ENCODE data around the gene LGALS3.

LGALS3 gene

DNA sequence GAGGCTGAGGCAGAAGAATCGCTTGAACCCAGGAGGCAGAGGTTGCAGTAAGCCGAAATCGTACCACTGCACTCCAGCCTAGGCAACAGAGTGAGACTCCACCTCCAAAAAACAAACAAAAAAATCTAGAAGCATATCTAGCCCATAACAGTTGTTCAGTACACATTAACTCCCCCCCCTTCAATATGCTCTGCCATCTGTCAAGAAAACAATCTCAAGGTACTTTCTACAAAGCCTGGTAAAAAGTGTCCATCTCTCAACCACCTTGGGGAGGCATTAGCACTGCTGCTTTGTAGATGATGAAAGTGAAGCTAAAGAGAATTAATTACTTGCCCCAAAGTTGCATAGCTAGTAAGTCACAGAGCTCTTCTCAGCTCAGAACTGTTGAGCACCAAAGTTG, 24.9 kb downstream of the LGALS3 start:
- TF ChIP-seq POLR2AphosphoS5 (IDR thresholded peaks at IDR 0.05; ENCODE audit: low read depth, low read length) (no peak), SIN3A (IDR thresholded peaks at IDR 0.05; ENCODE audit: borderline replicate concordance, insufficient read depth, low read length) (no peak), TAF1 (IDR thresholded peaks at IDR 0.05; ENCODE audit: borderline replicate concordance, insufficient read depth, low read length) (no peak), FOXP2 (optimal IDR thresholded peaks at IDR 0.05; ENCODE audit: borderline replicate concordance, extremely low read depth, extremely low read length, insufficient read depth) (no peak)
- TF ChIP-seq, protein P1, sequence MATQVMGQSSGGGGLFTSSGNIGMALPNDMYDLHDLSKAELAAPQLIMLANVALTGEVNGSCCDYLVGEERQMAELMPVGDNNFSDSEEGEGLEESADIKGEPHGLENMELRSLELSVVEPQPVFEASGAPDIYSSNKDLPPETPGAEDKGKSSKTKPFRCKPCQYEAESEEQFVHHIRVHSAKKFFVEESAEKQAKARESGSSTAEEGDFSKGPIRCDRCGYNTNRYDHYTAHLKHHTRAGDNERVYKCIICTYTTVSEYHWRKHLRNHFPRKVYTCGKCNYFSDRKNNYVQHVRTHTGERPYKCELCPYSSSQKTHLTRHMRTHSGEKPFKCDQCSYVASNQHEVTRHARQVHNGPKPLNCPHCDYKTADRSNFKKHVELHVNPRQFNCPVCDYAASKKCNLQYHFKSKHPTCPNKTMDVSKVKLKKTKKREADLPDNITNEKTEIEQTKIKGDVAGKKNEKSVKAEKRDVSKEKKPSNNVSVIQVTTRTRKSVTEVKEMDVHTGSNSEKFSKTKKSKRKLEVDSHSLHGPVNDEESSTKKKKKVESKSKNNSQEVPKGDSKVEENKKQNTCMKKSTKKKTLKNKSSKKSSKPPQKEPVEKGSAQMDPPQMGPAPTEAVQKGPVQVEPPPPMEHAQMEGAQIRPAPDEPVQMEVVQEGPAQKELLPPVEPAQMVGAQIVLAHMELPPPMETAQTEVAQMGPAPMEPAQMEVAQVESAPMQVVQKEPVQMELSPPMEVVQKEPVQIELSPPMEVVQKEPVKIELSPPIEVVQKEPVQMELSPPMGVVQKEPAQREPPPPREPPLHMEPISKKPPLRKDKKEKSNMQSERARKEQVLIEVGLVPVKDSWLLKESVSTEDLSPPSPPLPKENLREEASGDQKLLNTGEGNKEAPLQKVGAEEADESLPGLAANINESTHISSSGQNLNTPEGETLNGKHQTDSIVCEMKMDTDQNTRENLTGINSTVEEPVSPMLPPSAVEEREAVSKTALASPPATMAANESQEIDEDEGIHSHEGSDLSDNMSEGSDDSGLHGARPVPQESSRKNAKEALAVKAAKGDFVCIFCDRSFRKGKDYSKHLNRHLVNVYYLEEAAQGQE (IDR thresholded peaks at IDR 0.05; ENCODE audit: insufficient read depth in 1 of 2, low read depth in 2 of 2, low read length in 2 of 2), result no peak

DNA sequence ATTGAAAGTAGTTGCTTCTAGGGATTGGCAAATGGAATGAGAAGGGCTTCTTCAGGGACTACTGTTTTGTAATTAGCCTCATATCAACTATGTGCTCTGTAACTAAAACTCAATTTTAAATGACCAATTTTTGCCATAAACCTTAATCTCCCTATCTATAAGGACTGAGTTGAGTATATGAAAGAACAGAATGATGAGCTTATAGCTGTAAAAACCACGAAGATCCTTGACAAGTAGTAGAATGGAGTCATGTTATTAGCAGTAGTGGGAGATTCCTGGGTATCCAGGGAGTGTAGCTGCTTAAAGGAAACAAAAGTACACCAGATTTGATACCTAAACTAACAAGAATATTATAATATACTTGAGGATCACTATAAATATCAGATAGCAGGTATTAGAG, 28.0 kb downstream of the LGALS3 start:
- no peak for TF ChIP-seq FOXP2 (optimal IDR thresholded peaks at IDR 0.05; ENCODE audit: borderline replicate concordance, extremely low read depth, extremely low read length, insufficient read depth)
- TF ChIP-seq, protein P1 (IDR thresholded peaks at IDR 0.05; ENCODE audit: insufficient read depth in 1 of 2, low read depth in 2 of 2, low read length in 2 of 2), result no peak
- no peak for TF ChIP-seq TAF1 (IDR thresholded peaks at IDR 0.05; ENCODE audit: borderline replicate concordance, insufficient read depth, low read length)
- no peak for TF ChIP-seq SIN3A (IDR thresholded peaks at IDR 0.05; ENCODE audit: borderline replicate concordance, insufficient read depth, low read length)
- TF ChIP-seq POLR2AphosphoS5 (IDR thresholded peaks at IDR 0.05; ENCODE audit: low read depth, low read length), result no peak

DNA sequence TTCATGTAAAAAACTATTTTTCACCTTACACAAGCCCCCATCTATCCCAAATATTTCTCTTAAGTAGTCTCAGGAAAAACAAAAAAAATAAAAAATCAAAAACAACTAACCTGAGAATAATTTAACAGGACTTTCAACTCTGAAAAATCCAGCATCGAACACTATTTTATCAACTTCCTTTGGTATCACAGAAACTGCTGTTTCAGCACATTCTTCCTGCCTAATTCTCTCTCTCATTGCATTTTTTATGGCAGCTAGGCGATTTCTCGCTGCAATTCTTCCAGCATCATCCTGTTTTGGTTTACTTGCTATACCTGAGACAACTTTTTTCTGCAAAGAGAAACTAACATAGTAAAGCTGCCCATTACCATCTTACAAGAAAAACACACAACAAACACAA, 29.4 kb downstream of the LGALS3 start:
- no peak for TF ChIP-seq TAF1 (IDR thresholded peaks at IDR 0.05; ENCODE audit: borderline replicate concordance, insufficient read depth, low read length)
- TF ChIP-seq, protein P1 (IDR thresholded peaks at IDR 0.05; ENCODE audit: insufficient read depth in 1 of 2, low read depth in 2 of 2, low read length in 2 of 2), result no peak

DNA sequence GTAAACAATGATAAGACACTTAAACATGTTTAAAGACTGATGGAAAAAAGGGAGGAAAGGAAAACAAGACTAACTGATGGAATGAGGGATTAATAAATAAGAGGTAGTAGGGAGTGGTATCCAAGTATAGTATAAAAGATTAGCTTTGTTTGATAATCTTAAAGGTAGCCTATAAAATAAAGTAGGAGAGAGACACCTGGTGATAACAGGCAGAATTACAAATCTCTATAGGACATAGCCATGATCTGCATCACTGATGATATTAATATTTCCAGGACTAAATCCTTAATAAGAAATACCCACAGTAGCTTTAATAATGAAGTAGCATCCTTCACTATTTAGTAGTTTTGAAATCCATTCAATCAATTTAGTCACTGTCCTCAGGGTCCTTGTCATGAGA, 31.9 kb downstream of the LGALS3 start:
- TF ChIP-seq FOXP2 (optimal IDR thresholded peaks at IDR 0.05; ENCODE audit: borderline replicate concordance, extremely low read depth, extremely low read length, insufficient read depth) (no peak), TAF1 (IDR thresholded peaks at IDR 0.05; ENCODE audit: borderline replicate concordance, insufficient read depth, low read length) (no peak), SIN3A (IDR thresholded peaks at IDR 0.05; ENCODE audit: borderline replicate concordance, insufficient read depth, low read length) (no peak), POLR2AphosphoS5 (IDR thresholded peaks at IDR 0.05; ENCODE audit: low read depth, low read length) (no peak)
- TF ChIP-seq, protein P1 (IDR thresholded peaks at IDR 0.05; ENCODE audit: insufficient read depth in 1 of 2, low read depth in 2 of 2, low read length in 2 of 2), result no peak

DNA sequence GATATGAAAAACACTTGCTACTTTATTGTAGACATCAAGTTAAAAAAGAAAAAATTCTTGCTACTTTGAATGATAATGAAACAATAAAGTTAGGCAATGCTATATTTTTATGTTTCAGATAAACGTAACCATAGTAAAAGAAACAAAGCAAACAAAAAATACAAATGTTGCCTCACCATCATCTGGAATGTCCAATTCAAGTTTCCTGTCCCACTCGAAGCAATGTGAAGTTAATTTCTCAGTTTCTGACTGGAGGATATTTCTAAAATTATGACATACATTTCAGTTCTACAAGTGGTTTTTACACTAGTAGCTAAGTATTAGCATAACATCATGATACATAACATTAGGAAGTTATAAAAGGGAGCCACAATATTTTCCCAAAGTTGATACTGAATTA, 41.5 kb downstream of the LGALS3 start:
- TF ChIP-seq TAF1 (IDR thresholded peaks at IDR 0.05; ENCODE audit: borderline replicate concordance, insufficient read depth, low read length) (no peak), SIN3A (IDR thresholded peaks at IDR 0.05; ENCODE audit: borderline replicate concordance, insufficient read depth, low read length) (no peak), FOXP2 (optimal IDR thresholded peaks at IDR 0.05; ENCODE audit: borderline replicate concordance, extremely low read depth, extremely low read length, insufficient read depth) (no peak), POLR2AphosphoS5 (IDR thresholded peaks at IDR 0.05; ENCODE audit: low read depth, low read length) (no peak)
- TF ChIP-seq, protein P1 (IDR thresholded peaks at IDR 0.05; ENCODE audit: insufficient read depth in 1 of 2, low read depth in 2 of 2, low read length in 2 of 2), result no peak
